Neuronal stem cell (in vitro differentiated cells): ENCODE measurements around the gene ARFGEF2.
"Not testable (repeated sequence)": the region's sequence is repeated elsewhere in the genome, so short reads cannot be mapped to it uniquely, and the experiment has no call there.

ENCODE experiments used
- DNase-seq: peaks from one replicate; pipeline ENCODE4 v3.0.0-alpha.2; 2013; ENCODE audit warnings: low spot score
- H2AFZ ChIP-seq: one replicate; pipeline ENCODE4 v1.6.1; 2013; ENCODE audit warnings: mild to moderate bottlenecking, low read length, inconsistent platforms
- H2AK5ac ChIP-seq: 2 replicates; pipeline ENCODE4 v1.6.1; 2013; ENCODE audit warnings: low read depth, mild to moderate bottlenecking, inconsistent platforms, low read length, moderate library complexity, mixed read lengths
- H2BK120ac ChIP-seq: 2 replicates; pipeline ENCODE4 v1.6.1; 2013; ENCODE audit warnings: low read depth, mild to moderate bottlenecking, inconsistent platforms, low read length, moderate library complexity, mixed read lengths
- H2BK12ac ChIP-seq: one replicate; pipeline ENCODE4 v1.6.1; 2013; ENCODE audit warnings: low read length, inconsistent platforms
- H2BK15ac ChIP-seq: 2 replicates; pipeline ENCODE4 v1.6.1; 2013; ENCODE audit warnings: mild to moderate bottlenecking, low read length, inconsistent platforms, mixed read lengths
- H2BK5ac ChIP-seq: one replicate; pipeline ENCODE4 v1.6.1; 2013; ENCODE audit warnings: inconsistent platforms, mild to moderate bottlenecking, low read length, moderate library complexity
- H3K14ac ChIP-seq: one replicate; pipeline ENCODE4 v1.6.1; 2013; ENCODE audit warnings: low read length, inconsistent platforms
- H3K18ac ChIP-seq: 2 replicates; pipeline ENCODE4 v1.6.1; 2013; ENCODE audit warnings: low read length, inconsistent platforms
- H3K23ac ChIP-seq: 2 replicates; pipeline ENCODE4 v1.6.1; 2013; ENCODE audit warnings: low read depth, mild to moderate bottlenecking, mixed read lengths, low read length, inconsistent platforms; ENCODE audit not compliant: poor library complexity
- H3K27ac ChIP-seq: replicated peaks from 3 replicates; pipeline ENCODE4 v1.5.1; 2013; ENCODE audit warnings: low read length, inconsistent platforms
- H3K27me3 ChIP-seq, 3 experiments: 2 replicates each; pipeline ENCODE4 v1.6.1; 2013; ENCODE audit warnings: low read length in 3 of 3, mild to moderate bottlenecking in 2 of 3, inconsistent platforms in 1 of 3, low read depth in 1 of 3, mixed read lengths in 1 of 3, moderate library complexity in 1 of 3; ENCODE audit not compliant: control insufficient read depth in 3 of 3, insufficient read depth in 3 of 3
- H3K36me3 ChIP-seq, 2 donors: replicated peaks in 1 of 2; 2 replicates each; pipeline ENCODE4 v1.6.1; 2013; ENCODE audit warnings: low read length in 2 of 2; ENCODE audit not compliant: control insufficient read depth in 2 of 2, insufficient read depth in 2 of 2
- H3K4ac ChIP-seq: 2 replicates; pipeline ENCODE4 v1.6.1; 2013; ENCODE audit warnings: inconsistent platforms, mild to moderate bottlenecking, low read length, moderate library complexity
- H3K4me1 ChIP-seq, 2 donors: 1 replicate in 1 of 2; 2 replicates in 1 of 2; pipeline ENCODE4 v1.6.1; 2013; ENCODE audit warnings: low read length in 2 of 2, low read depth in 1 of 2; ENCODE audit not compliant: control insufficient read depth in 2 of 2, insufficient read depth in 1 of 2
- H3K4me2 ChIP-seq: one replicate; pipeline ENCODE4 v1.6.1; 2013; ENCODE audit warnings: mild to moderate bottlenecking, low read length, inconsistent platforms; ENCODE audit not compliant: insufficient read depth, poor library complexity, severe bottlenecking
- H3K4me3 ChIP-seq, 2 donors: 2 replicates each; pipeline ENCODE4 v1.5.1; 2013; ENCODE audit warnings: low read length in 2 of 2, mild to moderate bottlenecking in 2 of 2, inconsistent platforms in 1 of 2, moderate library complexity in 1 of 2
- H3K79me1 ChIP-seq: one replicate; pipeline ENCODE4 v1.6.1; 2013; ENCODE audit warnings: low read depth, mild to moderate bottlenecking, inconsistent platforms, low read length, moderate library complexity
- H3K9ac ChIP-seq: one replicate; pipeline ENCODE4 v1.6.1; 2013; ENCODE audit warnings: mild to moderate bottlenecking, low read depth, low read length, inconsistent platforms; ENCODE audit not compliant: poor library complexity
- H3K9me3 ChIP-seq, 2 donors: replicated peaks in 1 of 2; 2 replicates each; pipeline versions ENCODE3 to v1.6.1; 2013; ENCODE audit warnings: low read length in 2 of 2, mild to moderate bottlenecking in 2 of 2, inconsistent platforms in 1 of 2, low read depth in 1 of 2, mixed read lengths in 1 of 2, moderate library complexity in 1 of 2; ENCODE audit not compliant: control insufficient read depth in 2 of 2, insufficient read depth in 1 of 2
- H4K8ac ChIP-seq: one replicate; pipeline ENCODE4 v1.6.1; 2013; ENCODE audit warnings: low read depth, mild to moderate bottlenecking, inconsistent platforms, low read length, moderate library complexity
- H4K91ac ChIP-seq: one replicate; pipeline ENCODE4 v1.6.1; 2013; ENCODE audit warnings: low read length, low read depth, mild to moderate bottlenecking, inconsistent platforms; ENCODE audit not compliant: poor library complexity
- WGBS, 2 donors: extraction: QIAGEN DNeasy Blood & Tissue Kit; methylation state at CpG; one replicate each; pipeline ENCODE4 v1.1.7; 2013; ENCODE audit warnings: missing lambda C conversion rate in 2 of 2, mixed read lengths in 1 of 2; ENCODE audit not compliant: insufficient read length in 2 of 2, insufficient replicate concordance in 1 of 2; ENCODE audit errors: extremely low coverage in 2 of 2; 5-methylcytosine and 5-hydroxymethylcytosine counted together

ARFGEF2 gene

GRCh38 chr20:48932375-48932941 lies 10.9 kb downstream of the ARFGEF2 start:
- Histone ChIP-seq H3K27me3 (no peaks in the 10 kb centered on the region), H4K91ac (no peak overlapping the region), H2AFZ (no peak overlapping the region), H3K4me1 (no peaks in the 10 kb centered on the region), H3K9me3 (no peaks in the 10 kb centered on the region), H2BK15ac (no peak overlapping the region), H2BK120ac (no peak overlapping the region), H3K79me1 (peaks cover 14% of the 10 kb centered on the region), H3K18ac (no peak overlapping the region), H2BK12ac (no peak overlapping the region), H3K4me3 (no peak overlapping the region), H3K4me2 (no peak overlapping the region), H3K36me3 (peaks cover 0 to 5% of the 10 kb centered on the region in 2 donors), H3K9ac (no peak overlapping the region), H3K4ac (no peak overlapping the region), H3K14ac (no peak overlapping the region), H2BK5ac (no peak overlapping the region), H2AK5ac (no peak overlapping the region), H3K23ac (no peak overlapping the region), H4K8ac (no peak overlapping the region), H3K27ac (no peak overlapping the region)
- WGBS, 2 donors: no CpG with 5 or more reads among the region's 8 CpGs
- no peak for DNase-seq

- Histone ChIP-seq H3K4me2 (no peak overlapping the region), H2BK120ac (no peak overlapping the region), H3K14ac (no peak overlapping the region), H3K23ac (peak overlapping the region; percentile 59), H3K9me3 (peaks cover 0 to 2% of the 10 kb centered on the region in 2 donors), H3K36me3 (peaks cover 0 to 5% of the 10 kb centered on the region in 2 donors), H4K8ac (no peak overlapping the region), H3K4ac (no peak overlapping the region), H3K9ac (no peak overlapping the region), H3K4me3 (no peak overlapping the region), H2AFZ (no peak overlapping the region), H2BK5ac (no peak overlapping the region), H3K4me1 (no peaks in the 10 kb centered on the region), H2AK5ac (no peak overlapping the region), H4K91ac (no peak overlapping the region), H2BK12ac (no peak overlapping the region), H2BK15ac (no peak overlapping the region), H3K27ac (no peak overlapping the region), H3K27me3 (no peaks in the 10 kb centered on the region), H3K79me1 (peaks cover 14% of the 10 kb centered on the region), H3K18ac (no peak overlapping the region)
- WGBS, 2 donors: no CpG with 5 or more reads among the region's 15 CpGs
- no peak for DNase-seq
Measured at GRCh38 chr20:48933017-48933766, 11.7 kb downstream of the ARFGEF2 start.

GRCh38 chr20:48934273-48934877 lies 12.9 kb downstream of the ARFGEF2 start:
- not testable (repeated sequence) for H3K9me3 ChIP-seq, H2AK5ac ChIP-seq, H3K4ac ChIP-seq, H2BK120ac ChIP-seq, H3K36me3 ChIP-seq, H3K4me3 ChIP-seq, H3K14ac ChIP-seq, H2AFZ ChIP-seq, H3K4me1 ChIP-seq, H3K27me3 ChIP-seq, H2BK15ac ChIP-seq, H3K18ac ChIP-seq, H3K27ac ChIP-seq, H3K9ac ChIP-seq, H3K4me2 ChIP-seq, H3K23ac ChIP-seq, H4K8ac ChIP-seq, DNase-seq, H2BK5ac ChIP-seq, H2BK12ac ChIP-seq, H4K91ac ChIP-seq
- H3K79me1 ChIP-seq: peaks cover 14% of the 10 kb centered on the region
- WGBS, 2 donors: no CpG with 5 or more reads among the region's 5 CpGs

- H2AK5ac ChIP-seq, H4K91ac ChIP-seq, DNase-seq, H2BK120ac ChIP-seq, H3K79me1 ChIP-seq, H3K27me3 ChIP-seq, H2BK15ac ChIP-seq, H3K4me2 ChIP-seq, H2BK5ac ChIP-seq, H3K4ac ChIP-seq, H3K27ac ChIP-seq, H3K4me1 ChIP-seq, H3K9ac ChIP-seq, H2AFZ ChIP-seq, H2BK12ac ChIP-seq, H3K14ac ChIP-seq, H3K9me3 ChIP-seq, H4K8ac ChIP-seq, H3K18ac ChIP-seq, H3K4me3 ChIP-seq, H3K36me3 ChIP-seq, H3K23ac ChIP-seq: not testable (repeated sequence)
- no CpG with 5 or more reads among the region's 7 CpGs for WGBS, 2 donors
Measured at GRCh38 chr20:48934966-48935365, 13.5 kb downstream of the ARFGEF2 start.
